Epithelial cell of esophagus (primary cell): Measurements from ENCODE around the gene ZNF420.
A peak's percentile ranks its signal among the peaks of the same experiment; 100 is the strongest.
"Not testable (repeated sequence)": the region's sequence is repeated elsewhere in the genome, so short reads cannot be mapped to it uniquely, and the experiment has no call there.

Experiments used
- DNase-seq: peaks from one replicate; pipeline ENCODE4 v3.0.0; 2010; ENCODE audit warnings: low read depth
- H3K4me3 ChIP-seq: 2 replicates; pipeline ENCODE4 v1.5.1; 2011; ENCODE audit warnings: mild to moderate bottlenecking, low read length, control low read depth
- CTCF ChIP-seq: IDR thresholded peaks from 2 replicates; pipeline ENCODE4 v1.5.1; 2011; ENCODE audit warnings: low read depth, mild to moderate bottlenecking, low read length, control low read depth, inconsistent platforms; ENCODE audit not compliant: insufficient read depth; ENCODE audit errors: missing control alignments

ZNF420 gene

DNA sequence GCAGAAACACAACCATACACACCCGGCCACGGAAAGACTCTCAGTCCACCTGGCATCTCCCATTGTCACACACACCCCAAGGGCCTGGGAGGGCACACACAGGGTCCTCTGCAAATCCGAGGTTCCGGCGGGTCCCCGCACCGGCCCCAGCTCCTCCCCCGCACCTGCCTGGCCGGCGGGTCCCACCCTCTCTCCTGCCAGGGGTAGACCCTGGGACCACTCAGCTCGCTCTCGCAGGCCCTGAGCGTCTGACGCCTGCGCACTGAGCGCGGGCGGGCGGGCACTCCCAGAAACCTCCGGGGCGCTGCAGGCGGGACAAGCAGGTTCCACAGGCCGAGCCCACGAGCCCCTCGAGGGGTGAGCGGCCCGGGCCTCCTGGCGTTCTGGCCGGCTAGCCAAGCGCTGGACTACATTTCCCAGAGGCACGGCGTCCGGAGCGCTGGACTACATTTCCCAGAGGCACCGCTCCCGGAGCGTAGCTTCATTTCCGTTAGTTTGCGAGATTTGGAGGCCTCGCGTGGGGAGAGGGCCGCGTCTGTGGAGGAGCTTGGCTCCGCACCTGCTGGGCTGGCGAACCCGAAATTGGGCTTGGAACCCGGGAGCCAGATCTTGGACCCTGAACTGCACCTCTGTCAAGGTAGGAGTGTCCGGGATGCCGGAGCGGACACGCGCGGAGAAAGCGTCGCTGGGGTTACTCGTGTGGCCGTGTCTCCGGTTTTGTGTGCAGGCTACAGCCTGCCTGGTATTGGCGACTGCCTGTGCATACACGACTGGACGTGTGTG lies at the start of gene ZNF420:
Gene ZNF420 (plus strand): TSS at position 500 of the 783 bp plus-strand sequence. CDS start 10,686 bp downstream, outside the sequence.
- TF ChIP-seq CTCF: no peak
- peak within 1 kb of the TSS; percentile 93 for H3K4me3 ChIP-seq
- DNase-seq: peak; percentile 96

- no peak for DNase-seq
- H3K4me3 ChIP-seq: no peak overlapping the region
- no peak for TF ChIP-seq CTCF
These were observed 33.1 kb upstream of the ZNF420 start for GRCh38 chr19:37045140-37045539.

DNA sequence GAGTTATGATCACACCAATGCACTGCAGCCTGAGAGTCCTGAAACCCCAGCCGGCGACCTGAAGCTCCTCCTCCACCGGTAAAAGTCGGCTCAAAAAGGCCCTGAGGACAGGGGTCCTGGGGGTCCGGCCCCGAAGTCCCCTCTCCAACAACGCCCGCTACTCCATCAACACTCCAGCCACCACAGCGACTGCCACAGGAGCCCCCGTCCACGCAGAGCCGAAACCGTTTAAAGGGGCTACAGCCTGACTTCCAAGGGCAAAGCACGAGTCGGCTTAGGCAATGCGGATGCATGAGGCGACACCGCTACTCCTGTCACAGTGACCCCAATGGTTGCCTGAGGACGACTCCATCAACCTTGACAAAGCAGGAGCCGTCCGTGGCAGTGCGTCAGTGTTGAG lies 22.9 kb upstream of the ZNF420 start:
- TF ChIP-seq CTCF: no peak
- no peak for DNase-seq
- no peak overlapping the region for H3K4me3 ChIP-seq

- TF ChIP-seq CTCF: no peak
- DNase-seq: no peak
- H3K4me3 ChIP-seq: no peak overlapping the region
These were observed 21.5 kb upstream of the ZNF420 start for GRCh38 chr19:37056776-37057175.

GRCh38 chr19:37059142-37059541 lies 19.1 kb upstream of the ZNF420 start:
- no peak for TF ChIP-seq CTCF
- DNase-seq: no peak
- H3K4me3 ChIP-seq: no peak overlapping the region

DNA sequence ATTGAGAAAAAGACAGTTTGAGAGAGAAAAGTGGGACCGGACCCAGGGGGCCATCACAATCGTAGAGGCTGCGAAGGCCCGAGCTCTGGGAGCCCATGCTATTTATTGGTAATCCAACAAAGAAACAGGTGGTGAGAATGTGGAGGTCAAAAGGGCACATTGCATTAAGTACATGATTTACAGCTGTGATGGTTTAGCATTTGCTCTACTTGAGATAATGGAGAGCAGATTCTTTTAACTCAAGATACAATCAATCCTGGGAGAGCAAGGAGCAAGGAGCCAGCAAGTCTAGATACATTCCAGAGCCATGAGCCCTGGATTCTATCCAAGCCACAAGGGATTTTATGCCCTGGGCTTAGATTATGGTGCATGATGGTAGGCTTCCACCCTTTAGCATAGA lies 13.3 kb upstream of the ZNF420 start:
- DNase-seq, H3K4me3 ChIP-seq: not testable (repeated sequence)

- DNase-seq: no peak
- no peak for TF ChIP-seq CTCF
- no peak overlapping the region for H3K4me3 ChIP-seq
These were observed 4.1 kb upstream of the ZNF420 start for GRCh38 chr19:37074111-37074510.
